H1 (cell line): ENCODE results near the gene LTBP1.

ENCODE experiments used
- FOSL1 ChIP-seq: IDR thresholded peaks from 2 replicates; pipeline ENCODE4 v1.6.1; 2011; ENCODE audit warnings: mild to moderate bottlenecking, low read depth, low read length, moderate library complexity; ENCODE audit not compliant: insufficient read depth
- NRF1 ChIP-seq: IDR thresholded peaks from 2 replicates; pipeline ENCODE4 v1.6.1; 2011; ENCODE audit warnings: mild to moderate bottlenecking, low read depth, low read length, improper control_type of control experiment
- SIX5 ChIP-seq: IDR thresholded peaks from 2 replicates; pipeline ENCODE4 v1.6.1; 2011; ENCODE audit warnings: mild to moderate bottlenecking, low read depth, low read length
- TEAD4 ChIP-seq: IDR thresholded peaks from 2 replicates; pipeline ENCODE4 v1.6.1; 2012; ENCODE audit warnings: low read depth, low read length, inconsistent platforms, mixed read lengths
- TF ChIP-seq, protein P1 (sequence below), 3 experiments: IDR thresholded peaks; 1 replicate in 2 of 3; 2 replicates in 1 of 3; pipeline versions ENCODE4 v1.5.1 to v1.6.1; 2011; ENCODE audit warnings: low read length in 3 of 3, mild to moderate bottlenecking in 3 of 3, inconsistent platforms in 2 of 3, low read depth in 1 of 3, moderate library complexity in 1 of 3; ENCODE audit not compliant: insufficient read depth in 1 of 3; ENCODE audit errors: control extremely low read depth in 1 of 3

- TF ChIP-seq NRF1 (no peak), TEAD4 (no peak), FOSL1 (no peak), SIX5 (no peak)
- TF ChIP-seq, protein P1, sequence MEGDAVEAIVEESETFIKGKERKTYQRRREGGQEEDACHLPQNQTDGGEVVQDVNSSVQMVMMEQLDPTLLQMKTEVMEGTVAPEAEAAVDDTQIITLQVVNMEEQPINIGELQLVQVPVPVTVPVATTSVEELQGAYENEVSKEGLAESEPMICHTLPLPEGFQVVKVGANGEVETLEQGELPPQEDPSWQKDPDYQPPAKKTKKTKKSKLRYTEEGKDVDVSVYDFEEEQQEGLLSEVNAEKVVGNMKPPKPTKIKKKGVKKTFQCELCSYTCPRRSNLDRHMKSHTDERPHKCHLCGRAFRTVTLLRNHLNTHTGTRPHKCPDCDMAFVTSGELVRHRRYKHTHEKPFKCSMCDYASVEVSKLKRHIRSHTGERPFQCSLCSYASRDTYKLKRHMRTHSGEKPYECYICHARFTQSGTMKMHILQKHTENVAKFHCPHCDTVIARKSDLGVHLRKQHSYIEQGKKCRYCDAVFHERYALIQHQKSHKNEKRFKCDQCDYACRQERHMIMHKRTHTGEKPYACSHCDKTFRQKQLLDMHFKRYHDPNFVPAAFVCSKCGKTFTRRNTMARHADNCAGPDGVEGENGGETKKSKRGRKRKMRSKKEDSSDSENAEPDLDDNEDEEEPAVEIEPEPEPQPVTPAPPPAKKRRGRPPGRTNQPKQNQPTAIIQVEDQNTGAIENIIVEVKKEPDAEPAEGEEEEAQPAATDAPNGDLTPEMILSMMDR (IDR thresholded peaks at IDR 0.05; ENCODE audit: control extremely low read depth in 1 of 3, insufficient read depth in 1 of 3, low read depth in 1 of 3, low read length in 3 of 3): no peak
These were observed 498.2 kb downstream of the LTBP1 start for GRCh38 chr2:33444967-33445366.
